Renal cortical epithelial cell (primary cell): ENCODE data around the gene REXO5. TPM values are rescaled to one million over a fixed set of nuclear protein-coding genes. Genes with fewer than 3 reads are reported as not detected.

Experiments used
- DNase-seq: peaks from one replicate; pipeline ENCODE4 v3.0.0-alpha.2; 2011; ENCODE audit warnings: low read depth
- total RNA-seq: library from RNA; depleted of rRNA; stranded (reverse); fragments of >200 nt; gene quantifications from 2 replicates; pipeline ENCODE4 v1.2.3, GENCODE V29; 2014

The REXO5 gene, protein sequence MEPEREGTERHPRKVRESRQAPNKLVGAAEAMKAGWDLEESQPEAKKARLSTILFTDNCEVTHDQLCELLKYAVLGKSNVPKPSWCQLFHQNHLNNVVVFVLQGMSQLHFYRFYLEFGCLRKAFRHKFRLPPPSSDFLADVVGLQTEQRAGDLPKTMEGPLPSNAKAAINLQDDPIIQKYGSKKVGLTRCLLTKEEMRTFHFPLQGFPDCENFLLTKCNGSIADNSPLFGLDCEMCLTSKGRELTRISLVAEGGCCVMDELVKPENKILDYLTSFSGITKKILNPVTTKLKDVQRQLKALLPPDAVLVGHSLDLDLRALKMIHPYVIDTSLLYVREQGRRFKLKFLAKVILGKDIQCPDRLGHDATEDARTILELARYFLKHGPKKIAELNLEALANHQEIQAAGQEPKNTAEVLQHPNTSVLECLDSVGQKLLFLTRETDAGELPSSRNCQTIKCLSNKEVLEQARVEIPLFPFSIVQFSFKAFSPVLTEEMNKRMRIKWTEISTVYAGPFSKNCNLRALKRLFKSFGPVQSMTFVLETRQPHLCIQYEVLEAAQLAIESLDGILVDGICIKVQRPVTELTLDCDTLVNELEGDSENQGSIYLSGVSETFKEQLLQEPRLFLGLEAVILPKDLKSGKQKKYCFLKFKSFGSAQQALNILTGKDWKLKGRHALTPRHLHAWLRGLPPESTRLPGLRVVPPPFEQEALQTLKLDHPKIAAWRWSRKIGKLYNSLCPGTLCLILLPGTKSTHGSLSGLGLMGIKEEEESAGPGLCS
- 3.8 and 4.2 TPM in 2 replicates for total RNA-seq

DNA sequence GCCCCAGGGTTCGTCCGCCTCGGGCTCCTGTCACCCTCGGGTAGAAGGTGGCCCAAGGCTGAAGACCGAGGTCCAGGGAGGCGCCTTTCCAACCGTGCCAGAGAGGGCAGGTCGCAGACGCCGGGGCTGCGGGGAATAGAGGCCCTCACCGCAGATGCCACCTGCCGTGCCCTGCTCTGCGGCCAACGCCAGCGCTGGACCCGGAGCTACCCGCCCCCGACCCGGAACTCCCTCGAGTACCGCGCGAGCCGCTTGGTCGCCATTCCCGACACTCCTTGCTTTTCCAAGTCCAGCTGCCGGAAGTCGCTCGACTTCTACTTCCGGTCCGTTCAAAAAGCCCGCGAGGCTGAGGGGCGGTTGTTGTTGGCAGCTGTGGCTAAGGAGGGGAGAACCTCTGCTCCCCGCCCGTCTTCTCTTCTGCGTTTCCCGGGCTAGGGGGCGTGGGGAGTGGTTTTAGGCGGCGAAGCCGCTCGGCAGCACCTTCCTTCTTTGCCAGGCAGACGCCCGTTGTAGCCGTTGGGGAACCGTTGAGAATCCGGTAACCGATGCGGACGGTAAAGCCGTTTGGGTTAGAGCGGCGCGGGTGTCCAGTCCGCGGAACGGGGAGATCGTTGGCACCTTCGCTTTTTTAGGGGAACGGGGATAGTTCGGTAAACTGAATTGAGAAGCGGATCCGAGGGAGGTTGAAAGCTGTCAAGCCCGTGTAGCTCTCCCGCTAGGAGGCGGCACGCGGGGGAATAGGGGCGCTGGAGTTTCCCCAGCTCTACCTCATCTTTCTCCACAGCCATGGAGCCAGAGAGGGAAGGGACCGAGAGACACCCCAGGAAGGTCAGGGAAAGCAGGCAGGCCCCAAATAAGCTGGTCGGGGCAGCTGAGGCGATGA lies at the start of gene REXO5, which contains the start of gene ERI2:
REXO5 (plus strand) TSS at position 360 of the 883 bp plus-strand sequence; CDS start at position 787, 427 bp downstream.
ERI2 (minus strand) TSS at position 305 of the 883 bp plus-strand sequence; CDS start at position 263, 42 bp downstream.
- peak; percentile 94 for DNase-seq

GRCh38 chr16:20760346-20760745 lies 46.0 kb upstream of the REXO5 start:
- DNase-seq: no peak

DNA sequence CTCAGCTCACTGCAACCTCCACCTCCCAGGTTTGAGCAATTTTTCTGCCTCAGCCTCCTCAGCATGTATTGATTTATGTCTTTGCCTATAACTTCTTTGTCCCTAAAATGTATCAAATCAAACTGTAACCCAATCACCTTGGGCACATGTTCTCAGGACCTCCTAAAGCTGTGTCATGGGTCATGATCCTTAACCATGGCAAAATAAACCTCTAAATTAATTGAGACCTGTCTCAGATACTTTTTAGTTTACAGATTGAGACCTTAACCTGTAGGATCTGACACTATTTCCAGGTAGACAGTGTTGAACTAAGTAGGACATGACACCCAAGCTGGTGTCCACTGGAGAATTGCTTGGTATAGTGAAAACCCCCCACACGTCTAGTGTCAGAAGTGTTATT lies 45.2 kb upstream of the REXO5 start:
- no peak for DNase-seq

DNA sequence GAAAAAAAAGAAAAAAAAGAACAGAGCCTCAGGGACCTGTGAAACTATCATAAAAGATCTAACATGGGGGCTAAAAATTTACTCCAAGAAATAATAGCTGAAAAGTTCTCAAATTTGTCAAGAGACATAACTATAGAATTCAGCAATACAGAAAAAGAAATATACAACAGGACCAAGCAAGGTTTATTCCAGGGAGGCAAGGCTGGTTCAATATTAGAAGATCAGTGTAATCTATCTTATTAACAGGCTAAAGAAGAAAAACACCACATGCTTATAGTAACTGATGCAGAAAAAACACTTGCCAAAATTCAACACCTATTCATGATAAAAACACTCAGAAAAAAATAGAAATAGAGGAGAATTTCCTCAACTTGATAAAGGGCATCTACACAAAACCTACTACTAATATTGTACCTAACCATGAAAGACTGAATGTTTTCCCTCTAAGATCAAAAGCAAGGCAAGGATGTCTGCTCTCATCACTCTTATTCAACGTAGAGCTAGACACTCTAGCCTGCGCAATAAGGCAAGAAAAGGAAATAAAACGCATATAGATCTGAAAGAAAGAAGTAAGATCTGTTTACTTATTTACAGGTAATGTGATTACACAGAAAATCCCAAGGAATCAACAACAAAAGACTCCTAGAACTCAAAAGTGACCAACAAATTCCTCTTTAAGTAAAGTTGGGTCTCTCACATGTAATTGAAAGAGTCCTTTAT lies 43.8 kb upstream of the REXO5 start:
- no peak for DNase-seq

- peak; percentile 99 for DNase-seq
These were observed 42.7 kb upstream of the REXO5 start, which contains the start of gene ACSM3 for GRCh38 chr16:20763461-20764232. ACSM3 (plus strand) TSS chr16:20764014; CDS start chr16:20770035, 6,021 bp downstream.

DNA sequence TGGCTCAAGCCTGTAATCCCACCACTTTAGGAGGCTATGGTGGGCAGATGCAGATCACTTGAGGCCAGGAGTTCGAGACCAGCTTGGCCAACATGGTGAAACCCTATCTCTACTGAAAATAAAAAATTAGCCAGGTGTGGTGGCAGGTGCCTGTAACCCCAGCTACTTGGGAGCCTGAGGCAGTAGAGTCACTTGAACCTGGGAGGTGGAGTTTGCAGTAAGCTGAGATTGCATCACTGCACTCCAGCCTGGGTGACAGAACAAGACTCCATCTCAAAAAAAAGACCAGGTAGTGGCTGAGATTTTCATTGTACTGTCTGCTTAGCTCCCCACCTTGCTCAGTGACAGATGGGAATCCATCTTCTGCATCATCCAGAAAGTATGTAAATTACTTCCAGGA lies 41.9 kb upstream of the REXO5 start:
- peak; percentile 35 for DNase-seq

GRCh38 chr16:20765732-20766131 lies 40.6 kb upstream of the REXO5 start:
- DNase-seq: no peak

DNA sequence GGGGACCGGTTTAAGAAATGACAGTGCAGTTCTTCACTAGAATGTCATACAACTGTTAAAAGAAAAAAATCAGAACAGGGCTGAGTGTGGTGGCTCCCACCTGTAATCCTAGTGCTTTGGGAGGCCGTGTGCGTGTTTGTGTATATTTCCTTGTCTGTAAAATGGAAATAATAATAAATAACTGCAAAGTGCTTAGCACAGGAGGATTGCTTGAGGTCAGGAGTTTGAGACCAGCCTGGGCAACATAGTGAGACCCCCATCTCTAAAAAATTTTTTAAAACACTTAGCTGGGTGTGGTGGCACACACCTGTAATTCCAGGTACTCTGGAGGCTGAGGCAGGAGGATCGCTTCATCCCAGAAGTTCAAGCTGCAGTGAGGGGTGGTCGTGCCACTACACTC lies 40.0 kb upstream of the REXO5 start:
- DNase-seq: no peak

GRCh38 chr16:20767577-20767976 lies 38.8 kb upstream of the REXO5 start:
- no peak for DNase-seq

DNA sequence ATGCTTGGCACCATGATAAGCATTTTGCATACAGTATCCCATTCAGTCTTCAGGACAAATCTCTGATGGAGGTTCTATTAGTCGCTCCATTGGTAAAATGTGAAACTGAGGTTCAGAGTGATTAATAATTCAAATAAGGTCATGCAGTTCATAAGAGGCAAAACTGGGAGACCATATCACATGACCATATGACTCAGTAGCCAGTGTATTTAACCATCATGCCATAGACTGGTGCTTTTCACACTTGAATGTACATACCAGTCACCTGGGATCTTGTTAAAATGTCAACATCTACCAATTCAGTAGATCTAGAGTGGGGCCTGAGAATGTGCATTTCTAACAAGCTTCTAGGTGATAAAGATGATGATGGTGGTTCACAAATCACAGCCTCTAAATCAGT lies 38.2 kb upstream of the REXO5 start:
- peak; percentile 72 for DNase-seq

- DNase-seq: no peak
These were observed 37.5 kb upstream of the REXO5 start for GRCh38 chr16:20768818-20769217.

GRCh38 chr16:20773679-20774078 lies 32.6 kb upstream of the REXO5 start:
- no peak for DNase-seq

- peak; percentile 80 for DNase-seq
These were observed 31.5 kb upstream of the REXO5 start for GRCh38 chr16:20774703-20775362.

DNA sequence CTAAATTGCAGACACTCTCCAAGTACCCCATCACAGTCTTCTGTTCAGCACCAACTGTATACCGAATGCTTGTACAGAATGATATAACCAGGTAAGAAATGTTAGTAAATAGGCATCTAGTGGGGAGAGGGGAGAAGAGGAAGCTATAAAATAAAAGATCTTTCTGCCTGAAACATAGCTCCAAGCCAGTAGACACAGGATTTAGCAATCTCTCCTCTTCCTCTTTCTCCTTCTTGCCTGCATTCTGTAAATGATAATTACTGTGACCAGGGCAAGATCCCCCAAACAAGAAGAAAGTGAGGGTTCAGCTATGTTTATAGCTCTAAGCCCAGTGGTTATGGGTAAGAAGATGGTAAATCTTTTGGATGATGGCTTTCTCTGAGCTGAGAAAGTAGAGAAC lies 24.6 kb upstream of the REXO5 start:
- DNase-seq: no peak

DNA sequence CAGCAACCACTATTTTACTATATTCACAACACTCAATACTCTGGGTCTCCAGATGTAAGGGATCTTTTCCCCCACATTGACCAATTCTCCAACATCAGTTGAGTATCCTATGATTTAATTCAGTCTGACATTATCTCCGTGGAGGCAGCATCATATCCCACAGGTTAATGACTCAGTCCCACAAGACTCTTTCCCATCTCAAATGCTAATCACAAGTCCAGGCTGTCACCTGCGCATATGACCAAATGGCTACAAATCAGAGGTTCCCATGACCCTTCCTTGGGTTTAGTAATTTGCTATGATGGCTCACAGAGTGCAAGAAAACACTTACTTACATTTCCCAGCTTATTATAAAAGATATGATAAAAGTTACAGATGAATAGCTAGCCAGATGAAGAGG lies 23.9 kb upstream of the REXO5 start:
- no peak for DNase-seq

GRCh38 chr16:20784204-20784603 lies 22.1 kb upstream of the REXO5 start:
- DNase-seq: no peak

DNA sequence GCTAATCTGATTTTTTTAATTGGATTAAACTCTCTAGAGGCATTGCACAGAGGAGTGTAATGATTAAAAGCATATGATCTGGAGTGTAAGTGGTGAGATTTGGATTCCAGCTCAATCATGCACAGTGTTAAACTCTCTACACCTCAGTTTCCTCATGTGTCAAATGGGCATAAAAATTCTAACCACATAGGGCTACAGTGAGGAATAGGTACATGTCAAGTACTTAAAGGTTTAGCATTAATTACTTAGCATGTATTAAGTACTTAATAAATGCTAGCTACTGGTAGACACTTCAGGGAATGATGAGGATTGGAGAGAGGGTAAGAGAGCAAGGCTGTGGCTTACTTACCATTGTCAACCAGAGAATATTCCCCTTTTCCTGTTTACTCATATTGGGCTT lies 17.2 kb upstream of the REXO5 start:
- DNase-seq: no peak

DNA sequence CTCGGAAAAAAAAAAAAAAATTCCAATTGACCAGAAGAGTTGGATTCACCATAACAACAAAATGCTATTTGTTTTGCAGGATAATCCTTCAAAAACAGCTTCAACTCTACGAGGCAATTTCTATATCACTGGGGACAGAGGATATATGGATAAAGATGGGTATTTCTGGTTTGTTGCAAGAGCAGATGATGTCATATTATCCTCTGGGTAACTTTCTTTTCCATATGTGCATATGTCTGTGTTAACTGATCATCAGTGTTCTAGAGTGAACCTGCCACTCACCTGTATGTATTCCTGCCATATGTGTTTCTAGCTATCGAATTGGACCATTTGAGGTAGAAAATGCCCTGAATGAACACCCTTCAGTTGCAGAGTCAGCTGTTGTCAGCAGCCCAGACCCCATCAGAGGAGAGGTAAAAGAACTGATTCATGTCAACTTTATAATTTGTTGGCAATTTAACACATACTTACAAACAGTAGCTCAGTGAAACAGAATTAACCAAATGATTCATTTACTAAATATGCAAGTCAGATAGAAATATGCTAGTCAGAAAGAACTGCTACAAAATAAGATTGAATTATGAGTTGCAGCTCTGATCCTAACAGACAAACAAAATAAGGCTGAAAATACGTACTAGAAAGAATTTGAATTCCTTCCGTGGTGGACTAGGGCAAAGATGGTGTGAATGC lies 14.3 kb upstream of the REXO5 start:
- DNase-seq: no peak

- no peak for DNase-seq
These were observed 8.0 kb upstream of the REXO5 start for GRCh38 chr16:20798364-20798763.
